ENCODE measurements around the gene LDB2. TPM values are rescaled to one million over a fixed set of nuclear protein-coding genes. Genes with fewer than 3 reads are reported as not detected.

The LDB2 gene
- total and polyA plus RNA-seq, 2 donors from 2014 or later = 26.9 to 59.9 TPM

DNA sequence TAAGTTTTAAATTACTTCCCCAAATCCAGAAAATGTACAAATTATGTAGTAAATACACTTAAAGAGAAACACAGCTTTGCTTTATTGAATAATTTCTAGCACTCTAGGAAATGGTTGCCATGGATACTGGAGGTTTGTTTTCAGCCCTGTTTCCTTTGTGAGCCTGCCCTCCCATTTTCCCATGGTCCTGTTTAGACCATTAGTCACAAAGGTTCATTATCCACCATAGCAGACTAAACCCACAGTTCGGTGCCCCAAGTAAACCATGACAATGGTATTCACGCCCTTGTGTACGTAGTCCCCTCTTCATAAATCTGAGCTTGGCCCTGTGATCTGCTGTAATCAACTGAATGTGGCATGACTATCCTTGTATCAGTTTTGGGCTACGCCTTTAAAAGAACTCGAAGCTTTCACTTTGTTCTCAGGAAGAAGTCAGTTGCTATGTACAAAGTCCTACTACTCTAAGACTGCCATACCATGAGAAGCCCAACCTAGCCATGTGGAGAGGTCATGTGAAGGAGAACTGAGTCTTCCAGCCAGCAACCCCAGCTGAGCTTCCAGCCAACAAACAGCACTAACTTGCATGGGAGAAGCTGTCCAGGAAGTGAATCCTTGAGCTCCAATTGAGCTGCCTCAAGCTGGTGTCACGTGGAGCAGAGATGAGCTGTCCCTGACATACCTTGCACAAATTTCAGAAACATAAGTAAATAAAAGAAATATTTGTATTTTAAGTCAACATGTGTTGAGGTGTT, 300.4 kb downstream of the LDB2 start:
- no peaks in the 10 kb centered on the region for H3K4me1 ChIP-seq (ENCODE audit: control insufficient read depth in 2 of 3, insufficient read depth in 2 of 3, low read depth in 1 of 3, low read length in 3 of 3)
- H3K27me3 ChIP-seq (ENCODE audit: control insufficient read depth, insufficient read depth, low read length) = no peaks in the 10 kb centered on the region
- H3K27ac ChIP-seq (ENCODE audit: low read depth in 2 of 2, low read length in 2 of 2) = no peak overlapping the region
- TF ChIP-seq, protein P1, sequence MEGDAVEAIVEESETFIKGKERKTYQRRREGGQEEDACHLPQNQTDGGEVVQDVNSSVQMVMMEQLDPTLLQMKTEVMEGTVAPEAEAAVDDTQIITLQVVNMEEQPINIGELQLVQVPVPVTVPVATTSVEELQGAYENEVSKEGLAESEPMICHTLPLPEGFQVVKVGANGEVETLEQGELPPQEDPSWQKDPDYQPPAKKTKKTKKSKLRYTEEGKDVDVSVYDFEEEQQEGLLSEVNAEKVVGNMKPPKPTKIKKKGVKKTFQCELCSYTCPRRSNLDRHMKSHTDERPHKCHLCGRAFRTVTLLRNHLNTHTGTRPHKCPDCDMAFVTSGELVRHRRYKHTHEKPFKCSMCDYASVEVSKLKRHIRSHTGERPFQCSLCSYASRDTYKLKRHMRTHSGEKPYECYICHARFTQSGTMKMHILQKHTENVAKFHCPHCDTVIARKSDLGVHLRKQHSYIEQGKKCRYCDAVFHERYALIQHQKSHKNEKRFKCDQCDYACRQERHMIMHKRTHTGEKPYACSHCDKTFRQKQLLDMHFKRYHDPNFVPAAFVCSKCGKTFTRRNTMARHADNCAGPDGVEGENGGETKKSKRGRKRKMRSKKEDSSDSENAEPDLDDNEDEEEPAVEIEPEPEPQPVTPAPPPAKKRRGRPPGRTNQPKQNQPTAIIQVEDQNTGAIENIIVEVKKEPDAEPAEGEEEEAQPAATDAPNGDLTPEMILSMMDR (IDR thresholded peaks at IDR 0.05; ENCODE audit: borderline replicate concordance, extremely low read depth, insufficient read depth) = no peak
- no peak for FAIRE-seq
- DNase-seq = peak in 1 of 5 donors; percentile 60
- intact Hi-C loops (cut with DNase I) = no loop called here
- no peaks in the 10 kb centered on the region for H3K36me3 ChIP-seq (ENCODE audit: control insufficient read depth in 2 of 3, insufficient read depth in 3 of 3, low read length in 3 of 3)
- H3K9me3 ChIP-seq (ENCODE audit: control insufficient read depth in 2 of 3, insufficient read depth in 1 of 3, low read length in 3 of 3) = no peaks in the 10 kb centered on the region
- H3K9ac ChIP-seq (ENCODE audit: low read length in 3 of 3) = no peak overlapping the region
- H3K4me3 ChIP-seq (ENCODE audit: low read length in 3 of 3) = no peak overlapping the region

DNA sequence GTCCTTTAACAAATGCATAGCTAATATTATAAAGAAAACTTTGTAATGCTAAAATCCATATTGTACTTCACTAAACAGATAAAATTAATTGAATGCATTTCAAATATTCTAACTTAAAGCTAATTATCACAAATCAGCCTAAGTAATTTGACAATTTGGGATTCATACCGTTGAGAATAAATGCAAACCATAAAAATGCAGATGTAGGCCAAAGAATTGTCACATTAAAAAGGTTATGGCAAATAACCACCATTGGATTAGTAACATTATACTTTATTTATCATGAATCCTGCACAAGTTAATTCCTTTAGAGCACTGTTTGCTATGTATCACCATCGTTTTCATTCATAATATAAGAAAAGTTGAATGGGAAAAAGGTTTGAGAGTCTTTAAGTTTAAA, 301.0 kb downstream of the LDB2 start:
- Histone ChIP-seq H3K4me1 (ENCODE audit: control insufficient read depth in 2 of 3, insufficient read depth in 2 of 3, low read depth in 1 of 3, low read length in 3 of 3) (no peaks in the 10 kb centered on the region), H3K9me3 (ENCODE audit: control insufficient read depth in 2 of 3, insufficient read depth in 1 of 3, low read length in 3 of 3) (no peaks in the 10 kb centered on the region), H3K9ac (ENCODE audit: low read length in 3 of 3) (no peak overlapping the region), H3K4me3 (ENCODE audit: low read length in 3 of 3) (no peak overlapping the region), H3K36me3 (ENCODE audit: control insufficient read depth in 2 of 3, insufficient read depth in 3 of 3, low read length in 3 of 3) (no peaks in the 10 kb centered on the region), H3K27me3 (ENCODE audit: control insufficient read depth, insufficient read depth, low read length) (no peaks in the 10 kb centered on the region), H3K27ac (ENCODE audit: low read depth in 2 of 2, low read length in 2 of 2) (no peak overlapping the region)
- DNase-seq = no peak
- TF ChIP-seq, protein P1 (IDR thresholded peaks at IDR 0.05; ENCODE audit: borderline replicate concordance, extremely low read depth, insufficient read depth) = no peak
- intact Hi-C loops (cut with DNase I) = no loop called here
- no peak for FAIRE-seq

DNA sequence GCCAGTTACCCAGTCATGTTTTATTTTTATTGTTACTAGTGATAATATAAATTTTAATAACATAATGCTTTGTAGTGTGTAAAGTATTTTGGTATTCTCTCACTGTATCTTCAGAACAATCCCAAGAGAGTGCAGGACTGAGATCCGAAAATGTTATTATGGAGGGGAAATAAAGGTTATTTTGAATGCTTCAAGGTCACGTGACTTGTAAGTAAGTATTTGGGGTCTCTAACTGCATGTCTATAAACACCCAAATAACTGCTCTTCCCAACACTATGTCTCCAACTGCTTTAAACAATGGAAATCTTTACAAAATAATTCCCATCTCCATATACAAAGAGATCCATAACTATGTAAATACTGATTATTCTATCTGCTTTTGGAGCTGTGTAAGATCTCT, 302.2 kb downstream of the LDB2 start:
- H3K4me1 ChIP-seq (ENCODE audit: control insufficient read depth in 2 of 3, insufficient read depth in 2 of 3, low read depth in 1 of 3, low read length in 3 of 3) = no peaks in the 10 kb centered on the region
- FAIRE-seq (no peak), DNase-seq (no peak)
- no peaks in the 10 kb centered on the region for H3K9me3 ChIP-seq (ENCODE audit: control insufficient read depth in 2 of 3, insufficient read depth in 1 of 3, low read length in 3 of 3)
- H3K27ac ChIP-seq (ENCODE audit: low read depth in 2 of 2, low read length in 2 of 2) = no peak overlapping the region
- TF ChIP-seq, protein P1 (IDR thresholded peaks at IDR 0.05; ENCODE audit: borderline replicate concordance, extremely low read depth, insufficient read depth) = no peak
- H3K27me3 ChIP-seq (ENCODE audit: control insufficient read depth, insufficient read depth, low read length) = no peaks in the 10 kb centered on the region
- H3K36me3 ChIP-seq (ENCODE audit: control insufficient read depth in 2 of 3, insufficient read depth in 3 of 3, low read length in 3 of 3) = no peaks in the 10 kb centered on the region
- no peak overlapping the region for H3K9ac ChIP-seq (ENCODE audit: low read length in 3 of 3)
- intact Hi-C loops (cut with DNase I) = no loop called here
- H3K4me3 ChIP-seq (ENCODE audit: low read length in 3 of 3) = no peak overlapping the region

All from kidney (tissue), 14 donors.